MCF 10A (cell line): Measurements from ENCODE around the gene TENT4A. TPM values are rescaled to one million over a fixed set of nuclear protein-coding genes. Genes with fewer than 3 reads are reported as not detected.

ENCODE experiments used
- BruUV-seq: library from RNA; stranded (reverse); fragments of 400-500 nt; replicated peaks from 2 replicates; lab custom pipeline; 2021; lab: Mats Ljungman, UMichigan
- CTCF ChIA-PET: fragments of 300-600 bp; sonication (Branson Sonifier 250); formaldehyde crosslinking; extraction: SDS; loops from one replicate; lab custom pipeline; 2021; ENCODE audit warnings: antibody characterized with exemption, inconsistent platforms; lab: Yijun Ruan, JAX
- POLR2A ChIA-PET: fragments of 300-600, 350-650 bp; sonication (Branson Sonifier 250); formaldehyde crosslinking; extraction: SDS; loops from one replicate; lab custom pipeline; 2020; ENCODE audit warnings: antibody characterized with exemption, inconsistent platforms; lab: Yijun Ruan, JAX
- DNase-seq: peaks from one replicate; pipeline ENCODE4 v3.0.0-alpha.2; 2018; ENCODE audit not compliant: unreplicated experiment
- H3K27ac Mint-ChIP-seq: one replicate; pipeline ENCODE4 v1.8.0; 2022; ENCODE audit warnings: mild to moderate bottlenecking, low read depth, mixed read lengths; ENCODE audit not compliant: unreplicated experiment
- H3K27me3 Mint-ChIP-seq: one replicate; pipeline ENCODE4 v1.8.0; 2022; ENCODE audit warnings: mixed read lengths; ENCODE audit not compliant: insufficient read depth, unreplicated experiment
- H3K36me3 Mint-ChIP-seq: one replicate; pipeline ENCODE4 v1.8.0; 2022; ENCODE audit warnings: mild to moderate bottlenecking, moderate library complexity, mixed read lengths; ENCODE audit not compliant: insufficient read depth, unreplicated experiment
- H3K4me1 Mint-ChIP-seq: one replicate; pipeline ENCODE4 v1.8.0; 2022; ENCODE audit warnings: mixed read lengths; ENCODE audit not compliant: insufficient read depth, unreplicated experiment
- H3K4me3 Mint-ChIP-seq: one replicate; pipeline ENCODE4 v1.8.0; 2022; ENCODE audit warnings: mild to moderate bottlenecking, moderate library complexity, mixed read lengths; ENCODE audit not compliant: unreplicated experiment
- H3K9me3 Mint-ChIP-seq: one replicate; pipeline ENCODE4 v1.8.0; 2022; ENCODE audit warnings: mixed read lengths; ENCODE audit not compliant: unreplicated experiment
- intact Hi-C: fragments of 100-400 bp; cut with micrococcal nuclease; formaldehyde crosslinking; loops from 2 replicates; pipeline ENCODE4 v1.14.1; 2022
- total RNA-seq: library from RNA; stranded (reverse); gene quantifications from 2 replicates; pipeline ENCODE4 v1.2.3, GENCODE V29; 2022
- TF ChIP-seq, protein P1 (sequence below): fragments of 200-600 bp; IDR thresholded peaks from one replicate; pipeline ENCODE4 v1.8.0; 2022; ENCODE audit warnings: antibody characterized with exemption, mild to moderate bottlenecking; ENCODE audit not compliant: unreplicated experiment

Gene TENT4A
- total RNA-seq, 1 experiment from 2014 or later = 27.6 TPM

DNA sequence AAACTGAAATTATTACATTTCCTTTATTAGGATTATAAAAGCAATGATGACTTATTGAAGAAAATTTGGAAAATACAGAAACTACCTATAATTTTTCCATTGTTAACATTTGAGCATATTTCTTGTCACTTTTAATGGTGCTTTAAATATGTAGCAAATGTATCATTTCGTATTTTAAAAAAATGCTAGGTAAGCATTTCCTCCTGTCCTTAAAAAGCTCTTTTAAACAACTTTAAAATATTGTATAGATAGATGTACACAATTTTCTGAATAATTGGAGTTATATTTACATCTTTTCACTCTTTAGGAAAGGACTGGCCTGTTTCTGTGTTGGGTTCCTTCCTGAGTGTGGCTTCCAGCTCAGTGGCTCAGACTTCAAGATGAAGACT lies 15.6 kb downstream of the TENT4A start:
- intact Hi-C loops = no loop called here
- ChIA-PET CTCF (interaction anchor here (1.2 to 2.6 kb wide), 3 partner anchors 12 to 97 kb away, joined by 4 to 9 read pairs (median 5); no protein-coding TSS in a partner anchor), POLR2A (interaction anchor here (0.6 kb wide), 1 partner anchor 92 kb away, joined by 4 read pairs; no protein-coding TSS in a partner anchor)
- no peaks in the 10 kb centered on the region for H3K27me3 Mint-ChIP-seq
- H3K9me3 Mint-ChIP-seq = no peaks in the 10 kb centered on the region
- no peak overlapping the region for H3K4me3 Mint-ChIP-seq
- BruUV-seq = no TSS peak
- H3K27ac Mint-ChIP-seq = no peak overlapping the region
- peaks cover 47% of the 10 kb centered on the region for H3K4me1 Mint-ChIP-seq
- TF ChIP-seq, protein P1, sequence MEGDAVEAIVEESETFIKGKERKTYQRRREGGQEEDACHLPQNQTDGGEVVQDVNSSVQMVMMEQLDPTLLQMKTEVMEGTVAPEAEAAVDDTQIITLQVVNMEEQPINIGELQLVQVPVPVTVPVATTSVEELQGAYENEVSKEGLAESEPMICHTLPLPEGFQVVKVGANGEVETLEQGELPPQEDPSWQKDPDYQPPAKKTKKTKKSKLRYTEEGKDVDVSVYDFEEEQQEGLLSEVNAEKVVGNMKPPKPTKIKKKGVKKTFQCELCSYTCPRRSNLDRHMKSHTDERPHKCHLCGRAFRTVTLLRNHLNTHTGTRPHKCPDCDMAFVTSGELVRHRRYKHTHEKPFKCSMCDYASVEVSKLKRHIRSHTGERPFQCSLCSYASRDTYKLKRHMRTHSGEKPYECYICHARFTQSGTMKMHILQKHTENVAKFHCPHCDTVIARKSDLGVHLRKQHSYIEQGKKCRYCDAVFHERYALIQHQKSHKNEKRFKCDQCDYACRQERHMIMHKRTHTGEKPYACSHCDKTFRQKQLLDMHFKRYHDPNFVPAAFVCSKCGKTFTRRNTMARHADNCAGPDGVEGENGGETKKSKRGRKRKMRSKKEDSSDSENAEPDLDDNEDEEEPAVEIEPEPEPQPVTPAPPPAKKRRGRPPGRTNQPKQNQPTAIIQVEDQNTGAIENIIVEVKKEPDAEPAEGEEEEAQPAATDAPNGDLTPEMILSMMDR = no peak
- no peak for DNase-seq
- peaks cover 33% of the 10 kb centered on the region for H3K36me3 Mint-ChIP-seq

DNA sequence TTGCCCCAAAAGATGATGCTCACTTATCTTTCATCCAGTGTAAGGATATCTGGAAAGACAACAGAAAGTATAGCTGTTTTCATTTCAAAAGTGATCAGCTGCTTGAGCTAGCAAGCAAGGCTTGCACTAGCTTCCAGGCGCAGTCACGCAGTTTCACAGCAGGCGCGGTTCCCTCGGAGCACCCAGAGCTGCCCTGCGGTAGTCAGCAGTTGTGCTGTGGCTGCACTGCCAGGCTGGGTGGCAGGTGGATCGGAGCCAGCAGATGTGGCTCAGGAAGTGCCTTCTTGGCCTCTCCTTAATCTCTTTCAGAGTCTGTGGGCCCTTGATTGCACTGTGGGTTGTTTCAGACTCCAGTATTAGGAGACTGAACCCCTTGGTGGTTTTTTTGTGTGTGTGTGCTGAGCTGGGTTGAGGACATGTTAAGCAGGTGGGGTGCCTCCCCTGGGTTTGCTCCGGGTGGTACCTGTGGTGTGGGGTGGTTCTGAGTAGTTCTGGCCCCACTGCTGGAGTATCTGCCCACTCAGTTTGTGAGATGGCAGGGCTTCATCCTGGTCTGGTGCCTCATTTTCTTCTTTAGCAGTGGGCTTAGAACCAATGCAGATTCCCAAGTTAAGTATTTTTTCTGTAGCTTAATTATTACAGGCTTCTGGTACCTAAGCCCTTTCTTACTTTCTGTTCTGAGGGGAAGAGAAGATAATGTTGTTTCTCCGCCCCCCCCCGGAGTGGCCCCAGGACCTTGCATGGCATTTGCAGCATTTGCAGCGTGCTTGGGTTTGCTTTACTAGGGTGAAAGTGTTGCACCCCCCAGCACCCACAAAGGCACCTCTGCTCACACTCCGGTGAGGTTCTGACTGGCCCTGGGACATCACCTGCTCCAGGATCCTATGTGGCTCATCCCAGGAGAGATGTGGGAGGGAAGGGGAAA lies 16.4 kb downstream of the TENT4A start:
- BruUV-seq = no TSS peak
- ChIA-PET CTCF (interaction anchor here (0.7 to 2.6 kb wide), 6 partner anchors 13 to 1238 kb away, joined by 3 to 11 read pairs (median 6); no protein-coding TSS in a partner anchor), POLR2A (interaction anchor here (1.5 kb wide), 1 partner anchor 12 kb away, joined by 3 read pairs; no protein-coding TSS in a partner anchor)
- peak overlapping the region; percentile 31 for H3K27ac Mint-ChIP-seq
- peaks cover 31% of the 10 kb centered on the region for H3K36me3 Mint-ChIP-seq
- H3K9me3 Mint-ChIP-seq = no peaks in the 10 kb centered on the region
- H3K27me3 Mint-ChIP-seq = no peaks in the 10 kb centered on the region
- intact Hi-C loops = loop anchor here (5.0 kb wide), 1 partner anchor 97 kb away; the partner anchor contains the start of genes NSUN2 and SRD5A1
- TF ChIP-seq, protein P1 = no peak
- no peak for DNase-seq
- peaks cover 47% of the 10 kb centered on the region for H3K4me1 Mint-ChIP-seq
- no peak overlapping the region for H3K4me3 Mint-ChIP-seq

GRCh38 chr5:6730407-6730806 lies 17.2 kb downstream of the TENT4A start:
- Mint-ChIP-seq H3K27me3 (no peaks in the 10 kb centered on the region), H3K9me3 (no peaks in the 10 kb centered on the region), H3K4me3 (no peak overlapping the region), H3K27ac (no peak overlapping the region), H3K4me1 (peaks cover 47% of the 10 kb centered on the region), H3K36me3 (peaks cover 25% of the 10 kb centered on the region)
- CTCF ChIA-PET = interaction anchor here (0.6 to 2.0 kb wide), 3 partner anchors 13 to 19 kb away, joined by 4 to 11 read pairs (median 6); no protein-coding TSS in a partner anchor
- TF ChIP-seq, protein P1 = no peak
- intact Hi-C loops = loop anchor here (5.0 kb wide), 1 partner anchor 98 kb away; the partner anchor contains the start of genes NSUN2 and SRD5A1
- POLR2A ChIA-PET = interaction anchor here (0.9 to 1.5 kb wide), 2 partner anchors 13 to 94 kb away, joined by 3 to 5 read pairs; no protein-coding TSS in a partner anchor
- no TSS peak for BruUV-seq
- no peak for DNase-seq
